ENCODE data around the gene ANP32D.
"Not testable (repeated sequence)": the region's sequence is repeated elsewhere in the genome, so short reads cannot be mapped to it uniquely, and the experiment has no call there.

Gene ANP32D

DNA sequence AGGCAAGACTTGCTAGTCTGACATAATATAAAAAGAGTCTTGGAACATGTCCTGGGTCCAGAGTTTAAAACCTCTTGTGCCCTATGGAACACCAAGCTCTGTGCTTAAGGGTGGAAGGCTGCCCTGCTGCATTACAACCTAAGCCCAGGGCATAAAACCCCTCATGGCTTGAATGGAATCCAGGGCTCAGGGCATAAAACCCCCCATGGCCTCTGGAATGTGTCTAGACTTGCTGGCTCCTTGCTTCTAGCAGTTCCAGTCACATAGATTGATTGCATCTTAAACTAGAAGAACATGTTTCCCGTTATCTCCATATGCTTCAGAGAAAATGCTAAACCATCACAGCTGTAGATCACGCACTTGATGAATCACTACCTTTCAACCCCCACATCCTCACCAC is 34.5 kb downstream of the ANP32D start:
- not testable (repeated sequence) for DNase-seq (ENCODE audit: low spot score)

DNA sequence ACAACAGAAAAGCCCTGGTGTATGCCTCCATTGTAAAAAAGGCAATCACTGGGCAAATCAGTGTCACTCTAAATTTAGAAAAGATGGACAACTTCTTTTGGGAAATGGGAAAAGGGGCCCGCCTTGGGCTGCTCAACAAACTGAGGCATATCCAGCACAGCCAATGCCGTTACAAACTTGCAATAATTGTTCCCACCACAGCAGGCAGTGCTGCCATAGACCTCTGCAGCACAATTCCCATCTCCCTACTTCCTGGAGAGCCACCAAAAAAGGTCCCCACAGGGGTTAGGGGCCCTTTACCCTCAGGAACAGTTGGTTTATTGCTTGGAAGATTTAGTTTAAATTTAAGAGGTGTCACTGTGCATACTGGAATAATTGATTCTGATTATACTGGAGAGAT is 36.6 kb downstream of the ANP32D start:
- no peak for DNase-seq (ENCODE audit: low spot score)

DNA sequence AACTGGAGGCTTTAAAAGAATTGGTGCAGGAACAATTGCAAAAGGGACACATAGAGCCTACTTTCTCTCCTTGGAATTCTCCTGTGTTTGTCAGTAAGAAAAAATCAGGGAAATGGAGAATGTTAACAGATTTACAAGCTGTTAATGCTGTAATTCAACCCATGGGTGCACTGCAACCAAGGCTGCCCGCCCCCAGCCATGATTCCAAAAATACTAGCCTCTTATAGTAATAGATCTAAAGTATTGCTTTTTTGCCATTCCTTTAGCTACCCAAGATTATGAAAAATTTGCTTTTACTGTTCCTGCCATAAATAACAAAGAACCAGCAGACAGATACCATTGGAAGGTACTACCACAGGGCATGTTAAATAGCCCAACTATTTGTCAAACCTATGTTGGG is 37.8 kb downstream of the ANP32D start:
- no peak for DNase-seq (ENCODE audit: low spot score)

DNA sequence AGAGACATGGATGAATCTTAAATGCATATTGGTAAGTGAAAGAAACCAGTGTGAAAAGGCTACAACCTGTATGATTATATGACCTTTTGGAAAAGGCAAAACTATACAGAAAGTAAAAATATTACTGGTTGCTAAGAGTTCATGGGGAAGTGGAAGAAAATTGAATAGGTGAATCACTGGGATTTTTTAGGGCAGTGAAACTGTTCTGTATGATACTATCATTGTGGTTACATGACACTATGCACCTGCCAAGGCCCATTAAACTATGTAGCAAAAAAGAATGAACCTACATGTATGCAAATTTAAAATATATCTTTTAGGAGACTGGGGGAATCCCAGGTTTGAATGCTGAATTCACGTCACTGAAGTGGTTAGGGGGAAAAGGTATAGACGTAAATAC is 40.5 kb downstream of the ANP32D start:
- DNase-seq (ENCODE audit: low spot score): no peak

DNA sequence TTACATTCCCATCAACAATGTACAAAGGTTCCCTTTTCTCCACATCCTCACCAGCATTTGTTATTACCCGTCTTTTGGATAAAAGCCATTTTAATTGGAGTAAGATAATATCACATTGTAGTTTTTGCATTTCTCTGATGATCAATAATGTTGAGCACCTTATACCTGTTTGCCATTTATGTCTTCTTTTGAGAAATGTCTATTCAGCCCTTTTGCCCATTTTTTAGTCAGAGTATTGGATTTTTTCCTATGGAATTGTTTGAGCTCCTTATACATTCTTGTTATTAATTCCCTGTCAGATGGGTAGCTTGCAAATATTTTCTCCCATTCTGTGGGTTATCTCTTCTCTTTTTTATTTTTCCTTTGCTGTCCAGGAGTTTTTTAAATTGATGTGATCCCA is 42.4 kb downstream of the ANP32D start:
- no peak for DNase-seq (ENCODE audit: low spot score)

DNA sequence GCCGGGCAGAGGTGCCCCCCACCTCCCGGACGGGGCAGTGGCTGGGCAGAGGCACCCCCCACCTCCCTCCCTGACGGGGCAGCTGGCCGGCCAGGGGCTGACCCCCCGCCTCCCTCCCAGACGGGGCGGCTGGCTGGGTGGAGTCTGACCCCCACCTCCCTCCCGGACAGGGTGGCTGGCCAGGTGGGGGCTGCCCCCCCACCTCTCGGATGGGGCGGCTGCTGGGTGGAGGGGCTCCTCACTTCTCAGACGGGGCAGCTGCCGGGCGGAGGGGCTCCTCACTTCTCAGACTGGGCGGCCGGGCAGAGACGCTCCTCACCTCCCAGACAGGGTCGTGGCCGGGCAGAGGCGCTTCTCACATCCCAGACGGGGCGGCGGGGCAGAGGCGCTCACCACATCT is 48.0 kb downstream of the ANP32D start:
- DNase-seq (ENCODE audit: low spot score): not testable (repeated sequence)
